H1 (cell line): Measurements from ENCODE around the gene AHRR. TPM values are rescaled to one million over a fixed set of nuclear protein-coding genes. Genes with fewer than 3 reads are reported as not detected.

Source experiments
- CTCF ChIA-PET: fragments of 300-600 bp; sonication (Branson Sonifier 250); formaldehyde crosslinking; loops from one replicate; lab custom pipeline; 2021; ENCODE audit not compliant: partially characterized antibody; lab: Charles Lee
- POLR2A ChIA-PET: fragments of 300-600 bp; sonication (Branson Sonifier 250); formaldehyde crosslinking; loops from one replicate; lab custom pipeline; 2021; ENCODE audit warnings: inconsistent platforms; ENCODE audit not compliant: partially characterized antibody; lab: Charles Lee
- DNase-seq, 2 experiments: peaks; one replicate each; pipeline versions ENCODE4 v3.0.0 to v3.0.0-alpha.2; 2010 to 2022; ENCODE audit warnings: low spot score in 2 of 2, low read depth in 1 of 2, mixed read lengths in 1 of 2
- FAIRE-seq: peaks from 2 replicates; lab custom pipeline; 2011; peaks lifted over from hg19 to GRCh38; lab: Jason Lieb, UNC
- H2AFZ ChIP-seq: 2 replicates; pipeline ENCODE4 v1.8.1; 2012; ENCODE audit warnings: low read length, inconsistent platforms
- H2AK5ac ChIP-seq: 2 replicates; pipeline ENCODE4 v1.6.1; 2013; ENCODE audit warnings: low read depth, low read length
- H2BK120ac ChIP-seq: replicated peaks from 2 replicates; pipeline ENCODE3; 2013; ENCODE audit warnings: low read depth, low read length, inconsistent platforms
- H2BK12ac ChIP-seq: 2 replicates; pipeline ENCODE4 v1.6.1; 2013; ENCODE audit warnings: low read depth, low read length
- H2BK15ac ChIP-seq: 2 replicates; pipeline ENCODE4 v1.6.1; 2013; ENCODE audit warnings: low read length
- H2BK20ac ChIP-seq: 2 replicates; pipeline ENCODE4 v1.6.1; 2013; ENCODE audit warnings: low read length
- H2BK5ac ChIP-seq: 2 replicates; pipeline ENCODE4 v1.6.1; 2013; ENCODE audit warnings: low read depth, low read length
- H3K14ac ChIP-seq: 2 replicates; pipeline ENCODE4 v1.6.1; 2013; ENCODE audit warnings: inconsistent platforms; ENCODE audit not compliant: insufficient read length
- H3K18ac ChIP-seq: 2 replicates; pipeline ENCODE4 v1.6.1; 2013; ENCODE audit warnings: low read length; ENCODE audit errors: extremely low read depth
- H3K23ac ChIP-seq: 2 replicates; pipeline ENCODE4 v1.6.1; 2013; ENCODE audit warnings: inconsistent platforms; ENCODE audit not compliant: insufficient read length
- H3K23me2 ChIP-seq: 2 replicates; pipeline ENCODE4 v1.6.1; 2013; ENCODE audit warnings: low read depth, low read length
- H3K27ac ChIP-seq: 2 replicates; pipeline ENCODE4 v1.6.1; 2011; ENCODE audit warnings: low read depth, low read length, inconsistent platforms
- H3K27me3 ChIP-seq, 4 experiments: replicated peaks in 1 of 4; 1 replicate in 1 of 4; 2 replicates in 3 of 4; pipeline versions ENCODE4 v1.6.1 to v1.8.1; 2011 to 2013; ENCODE audit warnings: low read length in 3 of 4, mild to moderate bottlenecking in 3 of 4, inconsistent platforms in 2 of 4, mixed read lengths in 2 of 4, moderate library complexity in 1 of 4; ENCODE audit not compliant: control insufficient read depth in 3 of 4, insufficient read depth in 3 of 4; ENCODE audit errors: extremely low read depth in 1 of 4
- H3K36me3 ChIP-seq, 4 experiments: 2 replicates each; pipeline versions ENCODE4 v1.6.1 to v1.8.1; 2011 to 2013; ENCODE audit warnings: mild to moderate bottlenecking in 4 of 4, low read length in 3 of 4, moderate library complexity in 2 of 4, control low read depth in 1 of 4, inconsistent platforms in 1 of 4; ENCODE audit not compliant: insufficient read depth in 4 of 4, control insufficient read depth in 2 of 4
- H3K4ac ChIP-seq: replicated peaks from 2 replicates; pipeline ENCODE3; 2013; ENCODE audit warnings: low read length, low read depth, mixed read lengths, inconsistent platforms; ENCODE audit not compliant: insufficient read length
- H3K4me1 ChIP-seq, 4 experiments: replicated peaks in 1 of 4; 1 replicate in 1 of 4; 2 replicates in 3 of 4; pipeline versions ENCODE4 v1.6.1 to v1.8.1; 2011 to 2013; ENCODE audit warnings: low read length in 3 of 4, inconsistent platforms in 2 of 4, mixed read lengths in 1 of 4; ENCODE audit not compliant: insufficient read depth in 4 of 4, control insufficient read depth in 3 of 4
- H3K4me2 ChIP-seq, 2 experiments: 2 replicates each; pipeline versions ENCODE4 v1.6.1 to v1.8.1; 2011 to 2013; ENCODE audit warnings: low read depth in 2 of 2, low read length in 2 of 2, control low read depth in 1 of 2, inconsistent platforms in 1 of 2, mild to moderate bottlenecking in 1 of 2; ENCODE audit not compliant: insufficient read depth in 1 of 2
- H3K4me3 ChIP-seq, 4 experiments: fragments of 200-600, 300-600 bp in 1 of 4; sonication (generic), shearing (Covaris generic), sonication (Bioruptor Twin) in 1 of 4; 2 replicates each; pipeline versions ENCODE4 v1.5.1 to v1.8.1; 2011 to 2016; ENCODE audit warnings: low read length in 4 of 4, low read depth in 3 of 4, control low read depth in 2 of 4, inconsistent platforms in 2 of 4, mild to moderate bottlenecking in 2 of 4, mixed read lengths in 1 of 4, moderate library complexity in 1 of 4; ENCODE audit not compliant: insufficient read depth in 2 of 4; ENCODE audit errors: extremely low read depth in 1 of 4
- H3K56ac ChIP-seq: replicated peaks from 2 replicates; pipeline ENCODE3; 2013; ENCODE audit warnings: low read depth, mild to moderate bottlenecking, mixed read lengths, low read length, inconsistent platforms; ENCODE audit not compliant: insufficient read length
- H3K79me1 ChIP-seq: 2 replicates; pipeline ENCODE4 v1.6.1; 2013; ENCODE audit warnings: low read depth, low read length, control low read depth
- H3K79me2 ChIP-seq, 2 experiments: 2 replicates each; pipeline versions ENCODE4 v1.6.1 to v1.8.1; 2012 to 2013; ENCODE audit warnings: low read length in 2 of 2, mild to moderate bottlenecking in 2 of 2, inconsistent platforms in 1 of 2; ENCODE audit not compliant: insufficient read depth in 2 of 2, control insufficient read depth in 1 of 2
- H3K9ac ChIP-seq, 4 experiments: replicated peaks in 1 of 4; 1 replicate in 1 of 4; 2 replicates in 3 of 4; pipeline versions ENCODE4 v1.6.1 to v1.8.1; 2011 to 2013; ENCODE audit warnings: low read depth in 3 of 4, low read length in 3 of 4, control low read depth in 2 of 4, mild to moderate bottlenecking in 2 of 4, moderate library complexity in 2 of 4, inconsistent platforms in 1 of 4; ENCODE audit errors: extremely low read depth in 1 of 4
- H3K9me3 ChIP-seq, 2 experiments: 2 replicates each; pipeline versions ENCODE4 v1.6.1 to v1.8.1; 2012 to 2013; ENCODE audit warnings: mild to moderate bottlenecking in 2 of 2, moderate library complexity in 2 of 2, control low read depth in 1 of 2, inconsistent platforms in 1 of 2, low read depth in 1 of 2, low read length in 1 of 2, mixed read lengths in 1 of 2; ENCODE audit not compliant: insufficient read depth in 2 of 2
- H4K20me1 ChIP-seq, 2 experiments: replicated peaks in 1 of 2; 2 replicates each; pipeline versions ENCODE3 to v1.8.1; 2011 to 2013; ENCODE audit warnings: inconsistent platforms in 2 of 2, low read length in 2 of 2, mild to moderate bottlenecking in 1 of 2; ENCODE audit not compliant: insufficient read depth in 2 of 2, control insufficient read depth in 1 of 2
- H4K5ac ChIP-seq: 2 replicates; pipeline ENCODE4 v1.6.1; 2013; ENCODE audit warnings: low read length, low read depth, mixed read lengths, inconsistent platforms; ENCODE audit not compliant: insufficient read length
- H4K8ac ChIP-seq: 2 replicates; pipeline ENCODE4 v1.8.0; 2013; ENCODE audit warnings: mild to moderate bottlenecking, moderate library complexity, low read length, inconsistent platforms; ENCODE audit not compliant: insufficient read depth; ENCODE audit errors: extremely low read depth
- H4K91ac ChIP-seq: replicated peaks from 2 replicates; pipeline ENCODE3; 2013; ENCODE audit warnings: low read length, mixed read lengths, inconsistent platforms; ENCODE audit not compliant: insufficient read length
- BACH1 ChIP-seq: IDR thresholded peaks from 2 replicates; pipeline ENCODE4 v1.6.1; 2012; ENCODE audit warnings: low read length, improper control_type of control experiment
- CREB1 ChIP-seq: IDR thresholded peaks from 2 replicates; pipeline ENCODE4 v1.6.1; 2012; ENCODE audit warnings: inconsistent platforms
- EGR1 ChIP-seq: IDR thresholded peaks from 2 replicates; pipeline ENCODE4 v1.6.1; 2011; ENCODE audit warnings: low read depth, low read length, borderline replicate concordance
- KDM4A ChIP-seq: IDR thresholded peaks from one replicate; pipeline ENCODE4 v1.7.1; 2012; ENCODE audit warnings: low read depth, mild to moderate bottlenecking, moderate library complexity, low read length, inconsistent platforms; ENCODE audit not compliant: severe bottlenecking
- SIN3A ChIP-seq, 2 experiments: IDR thresholded peaks in 1 of 2; conservative IDR thresholded peaks in 1 of 2; 2 replicates each; pipeline ENCODE4 v1.6.1; 2011 to 2012; ENCODE audit warnings: low read length in 2 of 2, improper control_type of control experiment in 1 of 2, low read depth in 1 of 2, mild to moderate bottlenecking in 1 of 2
- WGBS, 2 experiments: shearing (Covaris generic) in 1 of 2; methylation state at CpG; one replicate each; pipeline versions ENCODE4 v1.1.6 to v1.1.7; 2013 to 2015; ENCODE audit warnings: low lambda C conversion rate in 2 of 2, mixed read lengths in 2 of 2, inconsistent platforms in 1 of 2, low coverage in 1 of 2, missing lambda C conversion rate in 1 of 2; ENCODE audit not compliant: insufficient replicate concordance in 2 of 2, insufficient coverage in 1 of 2, insufficient read length in 1 of 2; ENCODE audit errors: extremely low coverage in 1 of 2, missing lambda C conversion rate in 1 of 2; 5-methylcytosine and 5-hydroxymethylcytosine counted together
- polyA plus RNA-seq, 7 experiments: library from polyadenylated mRNA; depleted of rRNA in 3 of 7; stranded (reverse) in 5 of 7; unstranded in 2 of 7; fragments of >200 nt in 5 of 7; fragments of 200-250 nt in 2 of 7; gene quantifications; 1 replicate in 5 of 7; 2 replicates in 1 of 7; 4 replicates in 1 of 7; pipeline versions ENCODE4 v1.2.1 to v1.2.3, GENCODE V29; 2011 to 2013; ENCODE audit warnings: missing spikeins in 2 of 7, mixed read lengths in 2 of 7
- total RNA-seq: library from RNA; stranded (reverse); fragmentation: NEBNext Ultra II Directional; extraction: Animal tissue kit (Norgen Biotek cat#: 25700); gene quantifications from 2 replicates; pipeline ENCODE4 v1.2.1, GENCODE V29; 2021
- TF ChIP-seq, protein P1 (sequence below): IDR thresholded peaks from 2 replicates; pipeline ENCODE4 v1.6.1; 2012; ENCODE audit warnings: inconsistent platforms

Gene AHRR
- total and polyA plus RNA-seq, 2 of the 8 experiments (the other 6 are each of a cell fraction or from before 2014, with no cell fraction given), result 0.41 to 0.80 TPM

DNA sequence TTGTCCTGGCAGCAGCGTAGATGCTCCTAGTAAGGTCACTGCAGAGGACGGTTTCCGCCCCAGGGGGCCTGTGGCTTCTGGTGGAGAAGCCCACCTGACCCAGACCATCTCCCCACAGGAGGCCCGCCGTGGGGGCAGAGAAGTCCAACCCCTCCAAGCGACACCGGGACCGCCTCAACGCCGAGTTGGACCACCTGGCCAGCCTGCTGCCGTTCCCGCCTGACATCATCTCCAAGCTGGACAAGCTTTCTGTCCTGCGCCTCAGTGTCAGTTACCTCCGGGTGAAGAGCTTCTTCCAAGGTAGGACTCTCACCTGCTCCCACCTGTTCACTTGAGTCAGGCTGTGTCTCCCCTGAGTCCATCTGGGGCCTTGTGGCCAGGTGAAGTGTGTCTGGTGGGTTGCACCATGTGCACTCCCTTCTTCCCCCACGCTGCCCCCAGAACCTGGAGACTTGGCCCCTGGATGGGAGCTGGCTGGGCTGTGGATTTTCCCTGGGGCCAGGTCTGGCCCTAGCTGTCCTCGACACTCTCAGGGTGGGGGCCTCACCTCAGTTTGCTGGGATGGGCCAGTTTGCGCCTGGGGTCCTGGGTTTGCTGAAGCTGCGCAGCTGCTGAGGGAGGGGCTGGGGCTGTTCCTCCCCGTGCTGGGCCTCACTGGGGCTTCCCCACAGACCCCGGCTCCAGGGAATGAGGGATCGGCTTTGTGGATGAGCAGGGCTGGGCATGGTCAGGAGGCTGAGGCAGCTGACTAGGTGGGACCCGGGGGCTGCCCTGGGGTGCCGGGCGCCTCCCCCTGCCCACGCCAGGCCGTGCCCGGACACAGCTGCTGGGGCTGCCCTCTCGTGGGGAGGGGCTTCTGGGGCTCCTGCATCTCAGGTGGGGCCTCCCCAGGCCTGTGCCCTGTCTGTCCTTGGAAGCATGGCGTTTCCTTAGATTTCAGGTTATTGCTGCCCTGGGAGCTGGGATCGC lies 32.4 kb downstream of the AHRR start:
- Histone ChIP-seq H3K23me2 (no peaks in the 10 kb centered on the region), H2AK5ac (no peak overlapping the region), H3K14ac (no peak overlapping the region), H3K23ac (no peak overlapping the region), H3K36me3 (no peaks in the 10 kb centered on the region), H2BK20ac (no peak overlapping the region), H3K79me2 (no peaks in the 10 kb centered on the region), H3K4me2 (no peak overlapping the region), H3K4ac (no peak overlapping the region), H3K18ac (no peak overlapping the region), H3K9ac (no peak overlapping the region), H3K4me3 (no peak overlapping the region), H4K20me1 (no peaks in the 10 kb centered on the region), H3K27me3 (no peaks in the 10 kb centered on the region), H3K56ac (no peak overlapping the region), H3K9me3 (no peaks in the 10 kb centered on the region), H2AFZ (no peak overlapping the region), H3K27ac (no peak overlapping the region), H4K8ac (no peak overlapping the region), H3K4me1 (no peaks in the 10 kb centered on the region), H2BK12ac (no peak overlapping the region), H3K79me1 (no peaks in the 10 kb centered on the region), H2BK120ac (no peak overlapping the region), H2BK15ac (no peak overlapping the region), H4K91ac (no peak overlapping the region), H4K5ac (no peak overlapping the region), H2BK5ac (no peak overlapping the region)
- ChIA-PET POLR2A (interaction anchor here (1.0 to 1.4 kb wide), 3 partner anchors 19 to 39 kb away, joined by 3 read pairs; no protein-coding TSS in a partner anchor), CTCF (interaction anchor here (0.6 to 6.2 kb wide), 14 partner anchors 9 to 165 kb away, joined by 3 to 38 read pairs (median 4); no protein-coding TSS in a partner anchor)
- WGBS, 2 experiments, result 84% methylated on average over 29 of the region's 30 CpGs; no CpG with 5 or more reads in 1 of the 2 experiments
- DNase-seq (no peak), FAIRE-seq (no peak)
- TF ChIP-seq BACH1 (no peak), KDM4A (no peak), CREB1 (no peak), SIN3A (conservative IDR thresholded peaks at IDR 0.05 in 1 of 2, IDR thresholded peaks at IDR 0.05 in 1 of 2; ENCODE audit: low read depth in 1 of 2, low read length in 2 of 2) (no peak), EGR1 (no peak)
- TF ChIP-seq, protein P1, sequence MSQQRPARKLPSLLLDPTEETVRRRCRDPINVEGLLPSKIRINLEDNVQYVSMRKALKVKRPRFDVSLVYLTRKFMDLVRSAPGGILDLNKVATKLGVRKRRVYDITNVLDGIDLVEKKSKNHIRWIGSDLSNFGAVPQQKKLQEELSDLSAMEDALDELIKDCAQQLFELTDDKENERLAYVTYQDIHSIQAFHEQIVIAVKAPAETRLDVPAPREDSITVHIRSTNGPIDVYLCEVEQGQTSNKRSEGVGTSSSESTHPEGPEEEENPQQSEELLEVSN, result no peak
